Prostate gland (tissue), 2 donors: ENCODE data around the gene LRRC75B. TPM values are rescaled to one million over a fixed set of nuclear protein-coding genes. Genes with fewer than 3 reads are reported as not detected.
A peak's percentile ranks its signal among the peaks of the same experiment; 100 is the strongest.

ENCODE experiments used
- DNase-seq: peaks from one replicate; pipeline ENCODE4 v3.0.0-alpha.2; 2019; ENCODE audit warnings: low spot score
- H3K27ac ChIP-seq, 2 donors: fragments of 200-600 bp; sonication (generic); 2 replicates each; pipeline ENCODE4 v1.5.1; 2017 to 2019
- H3K27me3 ChIP-seq: fragments of 200-600 bp; sonication (generic); replicated peaks from 2 replicates; pipeline ENCODE4 v1.5.1; 2019; ENCODE audit not compliant: insufficient read depth
- H3K36me3 ChIP-seq, 2 donors: fragments of 200-600 bp; sonication (generic); 1 replicate in 1 of 2; 2 replicates in 1 of 2; pipeline versions ENCODE4 v1.5.1 to v1.8.1; 2017 to 2019
- H3K4me1 ChIP-seq: fragments of 200-600 bp; sonication (generic); replicated peaks from 2 replicates; pipeline ENCODE4 v1.5.1; 2019
- H3K4me3 ChIP-seq, 2 donors: fragments of 200-600 bp; sonication (generic); 2 replicates each; pipeline ENCODE4 v1.5.1; 2017 to 2019
- H3K9me3 ChIP-seq: fragments of 200-600 bp; sonication (generic); 2 replicates; pipeline ENCODE4 v1.5.1; 2017
- POLR2A ChIP-seq: fragments of 450-650 bp; IDR thresholded peaks from one replicate; pipeline ENCODE4 v1.6.1; 2016; ENCODE audit warnings: antibody characterized with exemption, mild to moderate bottlenecking
- POLR2AphosphoS5 ChIP-seq: sonication (generic); formaldehyde crosslinking; IDR thresholded peaks from one replicate; pipeline ENCODE4 v1.6.1; 2017; ENCODE audit warnings: antibody characterized with exemption
- WGBS: methylation state at CpG from one replicate; pipeline ENCODE4 v1.1.5; 2018; 5-methylcytosine and 5-hydroxymethylcytosine counted together
- intact Hi-C: fragments of 100-400 bp; cut with DNase I; formaldehyde crosslinking; loops from one replicate; pipeline ENCODE4 v1.14.2; 2022
- total RNA-seq, 2 donors: library from RNA; depleted of rRNA; stranded (reverse); fragments of >200 nt; gene quantifications; one replicate each; pipeline ENCODE4 v1.1.0, GENCODE V29; 2016
- TF ChIP-seq, protein P1 (sequence below), 4 experiments: fragments of 200-600 bp in 2 of 4; fragments of 450-650 bp in 2 of 4; sonication (generic) in 2 of 4; IDR thresholded peaks; 1 replicate in 3 of 4; 2 replicates in 1 of 4; pipeline ENCODE4 v1.5.1; 2016 to 2019; ENCODE audit warnings: antibody characterized with exemption in 4 of 4, mild to moderate bottlenecking in 2 of 4, moderate library complexity in 2 of 4

The LRRC75B gene
- total RNA-seq, 2 donors from 2014 or later = 57.0 to 161 TPM

DNA sequence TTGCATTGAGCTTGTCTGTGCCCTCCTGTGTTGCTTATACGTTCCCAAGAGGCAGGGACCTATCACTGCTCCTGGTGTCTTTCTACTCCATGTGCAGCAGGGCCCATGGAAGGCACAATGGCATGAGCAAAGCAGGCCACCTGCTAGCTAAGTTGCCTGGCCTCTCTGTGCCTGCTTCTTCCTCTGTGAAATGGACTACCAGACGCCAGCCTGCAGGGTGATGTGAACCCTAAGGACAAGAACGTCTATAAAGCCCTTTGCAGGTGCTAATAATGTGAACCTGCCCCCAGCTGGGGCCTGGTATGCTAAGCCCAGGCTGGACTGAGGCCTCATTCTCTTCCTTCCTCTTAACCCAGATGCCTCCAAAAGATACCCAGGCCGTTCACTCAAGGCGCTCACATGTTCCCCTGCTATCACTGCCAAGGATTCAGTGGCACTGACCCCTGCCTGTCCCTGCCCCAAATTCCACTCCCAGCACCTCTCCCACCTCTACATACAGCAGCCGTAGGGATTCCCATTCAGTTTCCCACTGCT, 41.9 kb downstream of the LRRC75B start:
- Histone ChIP-seq H3K4me1 (no peaks in the 10 kb centered on the region), H3K27me3 (no peaks in the 10 kb centered on the region), H3K36me3 (peaks cover 0 to 16% of the 10 kb centered on the region in 2 donors), H3K9me3 (no peaks in the 10 kb centered on the region), H3K27ac (peak overlapping the region in 1 of 2 donors; percentile 98), H3K4me3 (no peak overlapping the region)
- no peak for DNase-seq
- TF ChIP-seq, protein P1, sequence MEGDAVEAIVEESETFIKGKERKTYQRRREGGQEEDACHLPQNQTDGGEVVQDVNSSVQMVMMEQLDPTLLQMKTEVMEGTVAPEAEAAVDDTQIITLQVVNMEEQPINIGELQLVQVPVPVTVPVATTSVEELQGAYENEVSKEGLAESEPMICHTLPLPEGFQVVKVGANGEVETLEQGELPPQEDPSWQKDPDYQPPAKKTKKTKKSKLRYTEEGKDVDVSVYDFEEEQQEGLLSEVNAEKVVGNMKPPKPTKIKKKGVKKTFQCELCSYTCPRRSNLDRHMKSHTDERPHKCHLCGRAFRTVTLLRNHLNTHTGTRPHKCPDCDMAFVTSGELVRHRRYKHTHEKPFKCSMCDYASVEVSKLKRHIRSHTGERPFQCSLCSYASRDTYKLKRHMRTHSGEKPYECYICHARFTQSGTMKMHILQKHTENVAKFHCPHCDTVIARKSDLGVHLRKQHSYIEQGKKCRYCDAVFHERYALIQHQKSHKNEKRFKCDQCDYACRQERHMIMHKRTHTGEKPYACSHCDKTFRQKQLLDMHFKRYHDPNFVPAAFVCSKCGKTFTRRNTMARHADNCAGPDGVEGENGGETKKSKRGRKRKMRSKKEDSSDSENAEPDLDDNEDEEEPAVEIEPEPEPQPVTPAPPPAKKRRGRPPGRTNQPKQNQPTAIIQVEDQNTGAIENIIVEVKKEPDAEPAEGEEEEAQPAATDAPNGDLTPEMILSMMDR (IDR thresholded peaks at IDR 0.05) = no peak
- TF ChIP-seq POLR2AphosphoS5 (no peak), POLR2A (no peak)
- WGBS = 82% methylated on average over 6 of the region's 6 CpGs
- intact Hi-C loops = no loop called here

DNA sequence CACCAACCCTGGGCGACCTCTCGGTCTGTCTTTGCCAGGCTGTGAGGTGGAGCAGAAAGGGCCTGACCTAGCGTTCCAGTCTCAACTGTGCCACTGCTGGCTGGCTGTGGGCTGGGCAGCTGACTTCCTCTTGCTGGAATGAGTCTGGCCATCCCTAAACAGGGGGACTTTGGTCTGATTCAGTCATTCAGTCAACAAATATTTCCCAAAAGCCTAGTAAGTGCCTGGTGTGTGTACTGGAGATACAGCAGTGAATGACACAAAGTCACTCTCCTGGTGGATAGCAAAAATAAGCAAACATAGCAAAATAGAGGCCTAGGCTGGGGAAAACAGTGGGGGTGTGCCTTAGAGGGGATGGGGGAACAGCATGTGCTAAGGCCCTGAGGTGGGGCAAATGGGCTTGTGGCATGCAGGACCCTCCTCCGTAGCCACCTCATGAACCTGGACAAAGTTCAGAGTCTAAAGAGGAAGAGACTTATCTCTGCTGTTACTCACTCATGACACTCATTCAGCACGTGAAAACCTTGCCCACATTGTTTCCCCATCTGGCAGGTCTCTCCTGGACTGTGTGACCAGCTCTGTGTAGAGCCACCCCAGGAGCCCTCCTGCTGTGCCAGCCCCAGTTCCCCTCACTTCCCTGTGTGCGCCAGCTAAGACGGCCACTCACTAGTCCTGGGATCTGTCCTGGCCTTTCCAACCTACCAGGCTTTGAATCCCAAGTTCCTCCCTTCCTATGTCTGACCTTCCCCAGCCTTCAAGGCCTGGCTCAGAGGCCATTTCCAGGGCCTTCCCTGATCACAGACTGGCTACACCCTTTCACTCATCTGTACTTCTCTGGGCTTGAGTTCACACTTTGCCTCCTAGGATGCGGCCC, 42.6 kb downstream of the LRRC75B start:
- H3K27ac ChIP-seq = peak overlapping the region in 1 of 2 donors; percentile 98
- no peak for DNase-seq
- H3K27me3 ChIP-seq = no peaks in the 10 kb centered on the region
- H3K9me3 ChIP-seq = no peaks in the 10 kb centered on the region
- peaks cover 1% of the 10 kb centered on the region for H3K4me1 ChIP-seq
- H3K36me3 ChIP-seq = peaks cover 0 to 16% of the 10 kb centered on the region in 2 donors
- WGBS = 88% methylated on average over 8 of the region's 8 CpGs
- no peak overlapping the region for H3K4me3 ChIP-seq
- no peak for TF ChIP-seq POLR2AphosphoS5
- TF ChIP-seq POLR2A = no peak
- TF ChIP-seq, protein P1 (IDR thresholded peaks at IDR 0.05) = no peak
- intact Hi-C loops = no loop called here

DNA sequence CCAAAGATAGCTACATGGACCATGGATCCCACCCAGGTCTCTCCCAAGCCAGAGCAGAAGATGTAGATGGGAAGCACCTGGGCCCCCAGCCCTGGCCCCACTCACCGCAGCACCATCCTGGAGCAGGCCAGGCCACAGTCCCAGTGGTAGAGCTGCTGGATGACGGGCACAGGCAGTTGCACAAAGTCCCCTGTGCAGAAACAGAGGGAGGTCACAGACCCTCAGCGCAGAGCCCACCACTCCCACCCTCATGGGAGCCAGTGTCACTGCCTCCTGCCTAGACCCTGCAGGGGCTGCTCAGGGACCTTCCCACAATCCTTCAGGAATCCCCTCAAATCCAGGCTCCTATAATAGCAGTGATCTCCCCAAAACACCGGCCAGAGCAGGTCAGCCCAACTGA, 44.1 kb downstream of the LRRC75B start:
- Histone ChIP-seq H3K4me3 (no peak overlapping the region), H3K4me1 (peaks cover 4% of the 10 kb centered on the region), H3K27me3 (no peaks in the 10 kb centered on the region), H3K36me3 (peaks cover under 1 to 16% of the 10 kb centered on the region in 2 donors), H3K27ac (no peak overlapping the region), H3K9me3 (no peaks in the 10 kb centered on the region)
- intact Hi-C loops = no loop called here
- TF ChIP-seq POLR2AphosphoS5 = no peak
- no peak for TF ChIP-seq POLR2A
- TF ChIP-seq, protein P1 (IDR thresholded peaks at IDR 0.05) = no peak
- WGBS = 93% methylated on average over 4 of the region's 4 CpGs
- DNase-seq = no peak

DNA sequence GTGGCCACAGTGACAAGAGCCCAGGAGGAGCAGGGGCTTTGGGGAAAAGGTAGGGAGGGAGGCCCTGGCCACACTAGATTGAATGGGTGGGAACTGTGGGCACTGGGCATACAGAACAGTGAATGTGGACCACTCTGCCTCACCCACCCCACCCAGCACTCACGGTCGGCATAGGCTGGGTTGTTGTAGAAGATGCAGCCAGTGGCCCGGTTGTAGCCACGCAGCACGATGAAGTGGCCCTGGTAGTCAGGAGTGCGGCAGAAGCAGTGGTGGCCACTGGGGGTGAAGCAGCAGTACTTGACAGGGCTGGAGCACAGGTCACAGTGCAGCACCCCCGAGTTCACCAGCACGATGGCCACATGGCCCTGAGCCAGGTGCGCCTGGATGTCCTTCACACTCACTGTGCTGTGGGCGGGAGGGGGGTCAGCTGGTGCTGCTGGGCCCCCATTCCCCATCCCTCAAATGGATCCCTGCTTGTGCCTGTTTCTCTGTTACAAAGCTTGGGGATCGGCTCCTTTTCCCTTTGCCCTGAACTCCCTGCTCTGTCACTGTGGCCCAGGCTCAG, 49.1 kb downstream of the LRRC75B start:
- Histone ChIP-seq H3K36me3 (peaks cover 14 to 34% of the 10 kb centered on the region in 2 donors), H3K4me3 (no peak overlapping the region), H3K4me1 (peaks cover 20% of the 10 kb centered on the region), H3K27me3 (no peaks in the 10 kb centered on the region), H3K27ac (peak overlapping the region in 1 of 2 donors; percentile 52), H3K9me3 (no peaks in the 10 kb centered on the region)
- intact Hi-C loops = no loop called here
- 85% methylated on average over 10 of the region's 11 CpGs for WGBS
- DNase-seq = no peak
- TF ChIP-seq POLR2AphosphoS5 (no peak), POLR2A (no peak)
- TF ChIP-seq, protein P1 (IDR thresholded peaks at IDR 0.05) = no peak
